M059J (cell line): Measurements from ENCODE around the gene NT5DC3. TPM values are rescaled to one million over a fixed set of nuclear protein-coding genes. Genes with fewer than 3 reads are reported as not detected.

ENCODE experiments used
- DNase-seq: peaks from one replicate; pipeline ENCODE4 v3.0.0-alpha.2; 2012; ENCODE audit warnings: low read depth
- total RNA-seq: library from RNA; depleted of rRNA; stranded (reverse); fragments of >200 nt; shearing (Covaris generic); gene quantifications from 2 replicates; pipeline ENCODE4 v1.2.3, GENCODE V29; 2014

NT5DC3 gene
- total RNA-seq, 1 experiment from 2014 or later, result 10.4 TPM

- DNase-seq, result no peak
These were observed 7.8 kb downstream of the NT5DC3 start for GRCh38 chr12:103833095-103833775.

GRCh38 chr12:103832048-103832997 lies 8.7 kb downstream of the NT5DC3 start:
- no peak for DNase-seq

GRCh38 chr12:103830730-103831320 lies 10.2 kb downstream of the NT5DC3 start:
- no peak for DNase-seq

- DNase-seq, result no peak
These were observed 10.9 kb downstream of the NT5DC3 start for GRCh38 chr12:103830025-103830725.

GRCh38 chr12:103829092-103829491 lies 11.9 kb downstream of the NT5DC3 start:
- no peak for DNase-seq

- DNase-seq, result peak; percentile 17
These were observed 13.1 kb downstream of the NT5DC3 start for GRCh38 chr12:103827911-103828391.

- DNase-seq, result no peak
These were observed 16.2 kb downstream of the NT5DC3 start for GRCh38 chr12:103824845-103825244.

GRCh38 chr12:103824290-103824689 lies 16.7 kb downstream of the NT5DC3 start:
- no peak for DNase-seq

- DNase-seq, result no peak
These were observed 17.2 kb downstream of the NT5DC3 start for GRCh38 chr12:103823871-103824270.

GRCh38 chr12:103821773-103822172 lies 19.3 kb downstream of the NT5DC3 start:
- peak; percentile 46 for DNase-seq

GRCh38 chr12:103820881-103821489 lies 20.0 kb downstream of the NT5DC3 start:
- DNase-seq, result no peak

GRCh38 chr12:103820361-103820760 lies 20.7 kb downstream of the NT5DC3 start:
- DNase-seq, result no peak

- DNase-seq, result no peak
These were observed 21.1 kb downstream of the NT5DC3 start for GRCh38 chr12:103819892-103820291.

GRCh38 chr12:103819312-103819711 lies 21.7 kb downstream of the NT5DC3 start:
- no peak for DNase-seq

- no peak for DNase-seq
These were observed 23.2 kb downstream of the NT5DC3 start for GRCh38 chr12:103817791-103818190.

- DNase-seq, result no peak
These were observed 24.4 kb downstream of the NT5DC3 start for GRCh38 chr12:103816663-103817062.

- peak; percentile 78 for DNase-seq
These were observed 26.6 kb downstream of the NT5DC3 start for GRCh38 chr12:103814436-103814835.

- no peak for DNase-seq
These were observed 27.1 kb downstream of the NT5DC3 start for GRCh38 chr12:103813949-103814348.

GRCh38 chr12:103813426-103813825 lies 27.6 kb downstream of the NT5DC3 start:
- DNase-seq, result no peak

- DNase-seq, result no peak
These were observed 28.2 kb downstream of the NT5DC3 start for GRCh38 chr12:103812789-103813188.

- no peak for DNase-seq
These were observed 29.2 kb downstream of the NT5DC3 start for GRCh38 chr12:103811791-103812190.
